KOPT-K1 (cell line): Measurements from ENCODE around the gene PREX1.

Experiments used
- H3K27ac ChIP-seq: fragments of 200-600 bp; sonication (generic); 2 replicates; pipeline ENCODE4 v1.5.1; 2016; ENCODE audit warnings: antibody characterized with exemption, mild to moderate bottlenecking, low read depth, low read length; ENCODE audit not compliant: poor library complexity, severe bottlenecking
- H3K36me3 ChIP-seq: fragments of 200-600 bp; sonication (generic); 2 replicates; pipeline ENCODE4 v1.5.1; 2017; ENCODE audit warnings: antibody characterized with exemption, mild to moderate bottlenecking, low read length, moderate library complexity; ENCODE audit not compliant: insufficient read depth
- H3K9me3 ChIP-seq: fragments of 200-600 bp; sonication (generic); 2 replicates; pipeline ENCODE4 v1.5.1; 2017; ENCODE audit warnings: antibody characterized with exemption, low read length, mild to moderate bottlenecking; ENCODE audit not compliant: insufficient read depth, poor library complexity, severe bottlenecking

The PREX1 gene

GRCh38 chr20:48652961-48653705 is 174.7 kb downstream of the PREX1 start:
- H3K27ac ChIP-seq = no peak overlapping the region
- peaks cover 85% of the 10 kb centered on the region; the same call in 1 of the 2 replicates for H3K36me3 ChIP-seq

GRCh38 chr20:48651960-48652359 is 175.8 kb downstream of the PREX1 start:
- peaks cover 87% of the 10 kb centered on the region; the same call in 1 of the 2 replicates for H3K36me3 ChIP-seq
- H3K27ac ChIP-seq = no peak overlapping the region
- no peaks in the 10 kb centered on the region for H3K9me3 ChIP-seq

More at GRCh38 chr20:48652961-48653705, 174.7 kb downstream of the PREX1 start:
- H3K9me3 ChIP-seq = no peaks in the 10 kb centered on the region

- Histone ChIP-seq H3K9me3 (no peaks in the 10 kb centered on the region), H3K36me3 (peaks cover 86% of the 10 kb centered on the region; the same call in 1 of the 2 replicates), H3K27ac (no peak overlapping the region)
Measured at GRCh38 chr20:48651271-48651670, 176.5 kb downstream of the PREX1 start.

GRCh38 chr20:48649868-48650267 is 177.9 kb downstream of the PREX1 start:
- no peak overlapping the region for H3K27ac ChIP-seq
- H3K36me3 ChIP-seq = peaks cover 94% of the 10 kb centered on the region
- H3K9me3 ChIP-seq = no peaks in the 10 kb centered on the region

GRCh38 chr20:48649104-48649626 is 178.6 kb downstream of the PREX1 start:
- Histone ChIP-seq H3K36me3 (peaks cover 94% of the 10 kb centered on the region), H3K9me3 (no peaks in the 10 kb centered on the region)

GRCh38 chr20:48648482-48649051 is 179.2 kb downstream of the PREX1 start:
- no peaks in the 10 kb centered on the region for H3K9me3 ChIP-seq
- peaks cover 88% of the 10 kb centered on the region for H3K36me3 ChIP-seq
- no peak overlapping the region for H3K27ac ChIP-seq

More at GRCh38 chr20:48649104-48649626, 178.6 kb downstream of the PREX1 start:
- no peak overlapping the region for H3K27ac ChIP-seq

GRCh38 chr20:48647858-48648257 is 179.9 kb downstream of the PREX1 start:
- Histone ChIP-seq H3K27ac (no peak overlapping the region), H3K36me3 (peaks cover 81% of the 10 kb centered on the region), H3K9me3 (no peaks in the 10 kb centered on the region)

- H3K9me3 ChIP-seq = no peaks in the 10 kb centered on the region
- H3K36me3 ChIP-seq = peaks cover 72% of the 10 kb centered on the region
- H3K27ac ChIP-seq = no peak overlapping the region
Measured at GRCh38 chr20:48645666-48646065, 182.1 kb downstream of the PREX1 start.

GRCh38 chr20:48644286-48644828 is 183.4 kb downstream of the PREX1 start:
- Histone ChIP-seq H3K9me3 (no peaks in the 10 kb centered on the region), H3K27ac (no peak overlapping the region), H3K36me3 (peaks cover 72% of the 10 kb centered on the region)

- Histone ChIP-seq H3K36me3 (peaks cover 69% of the 10 kb centered on the region), H3K9me3 (no peaks in the 10 kb centered on the region), H3K27ac (no peak overlapping the region)
Measured at GRCh38 chr20:48642105-48642880, 185.5 kb downstream of the PREX1 start.

- H3K9me3 ChIP-seq = no peaks in the 10 kb centered on the region
- H3K36me3 ChIP-seq = peaks cover 58% of the 10 kb centered on the region
- no peak overlapping the region for H3K27ac ChIP-seq
Measured at GRCh38 chr20:48640871-48641270, 186.9 kb downstream of the PREX1 start.

- H3K36me3 ChIP-seq = peaks cover 48% of the 10 kb centered on the region
- no peak overlapping the region for H3K27ac ChIP-seq
- no peaks in the 10 kb centered on the region for H3K9me3 ChIP-seq
Measured at GRCh38 chr20:48639899-48640298, 187.9 kb downstream of the PREX1 start.

GRCh38 chr20:48638546-48638945 is 189.3 kb downstream of the PREX1 start:
- H3K36me3 ChIP-seq = peaks cover 40% of the 10 kb centered on the region; the same call in 1 of the 2 replicates
- no peak overlapping the region for H3K27ac ChIP-seq
- no peaks in the 10 kb centered on the region for H3K9me3 ChIP-seq

GRCh38 chr20:48637461-48637860 is 190.3 kb downstream of the PREX1 start:
- H3K9me3 ChIP-seq = no peaks in the 10 kb centered on the region
- H3K36me3 ChIP-seq = peaks cover 39% of the 10 kb centered on the region; the same call in 1 of the 2 replicates
- H3K27ac ChIP-seq = no peak overlapping the region

- Histone ChIP-seq H3K27ac (no peak overlapping the region), H3K36me3 (peaks cover 31% of the 10 kb centered on the region; the same call in 1 of the 2 replicates), H3K9me3 (no peaks in the 10 kb centered on the region)
Measured at GRCh38 chr20:48636301-48636700, 191.5 kb downstream of the PREX1 start.
